Motor neuron (in vitro differentiated cells): Measurements from ENCODE around the gene PCBP4. TPM values are rescaled to one million over a fixed set of nuclear protein-coding genes. Genes with fewer than 3 reads are reported as not detected.
A peak's percentile ranks its signal among the peaks of the same experiment; 100 is the strongest.

Experiments used
- ATAC-seq, 8 experiments: fragments of 200-7000 bp; cut with Tn5 transposase; replicated peaks in 6 of 8; 2 replicates each; pipeline ENCODE4 v1.8.0; 2021; ENCODE audit warnings: mild to moderate bottlenecking in 8 of 8, moderate library complexity in 8 of 8
- H3K27ac ChIP-seq, 2 donors: fragments of 250-450 bp; sonication (Bioruptor Pico); 2 replicates each; pipeline ENCODE4 v1.9.0; 2021; ENCODE audit warnings: antibody characterized with exemption in 2 of 2, mild to moderate bottlenecking in 2 of 2, moderate library complexity in 1 of 2
- H3K4me1 ChIP-seq, 2 donors: fragments of 250-450 bp; sonication (Bioruptor Pico); replicated peaks in 1 of 2; 2 replicates each; pipeline ENCODE4 v1.6.1; 2021; ENCODE audit warnings: antibody characterized with exemption in 2 of 2, mild to moderate bottlenecking in 2 of 2, moderate library complexity in 1 of 2
- H3K4me3 ChIP-seq, 5 donors: fragments of 250-450 bp; sonication (Bioruptor Pico); 2 replicates each; pipeline ENCODE4 v1.9.0; 2021; ENCODE audit warnings: antibody characterized with exemption in 5 of 5, mild to moderate bottlenecking in 5 of 5, moderate library complexity in 4 of 5
- WGBS, 10 experiments: fragments of 450-650 bp; shearing (Covaris generic); methylation state at CpG; one replicate each; pipeline ENCODE4 v1.0.0; 2022; 5-methylcytosine and 5-hydroxymethylcytosine counted together
- in situ Hi-C, 9 experiments: fragments of 400-800 bp; cut with MboI; loops; one replicate each; pipeline ENCODE4 v1.15.0; 2021; ENCODE audit warnings: low sequenced_read_pairs in 9 of 9, low pct_unique_long_range_greater_than_20kb in 2 of 9; ENCODE audit not compliant: unreplicated experiment in 9 of 9
- total RNA-seq, 8 experiments: library from RNA; unstranded; fragments of 300-600 nt; gene quantifications; 2 replicates each; pipeline versions ENCODE4 v1.2.3 to v1.2.4, GENCODE V29; 2022

The PCBP4 gene
- total RNA-seq, 8 experiments from 2014 or later = 10.6 to 338 (median 121) TPM

DNA sequence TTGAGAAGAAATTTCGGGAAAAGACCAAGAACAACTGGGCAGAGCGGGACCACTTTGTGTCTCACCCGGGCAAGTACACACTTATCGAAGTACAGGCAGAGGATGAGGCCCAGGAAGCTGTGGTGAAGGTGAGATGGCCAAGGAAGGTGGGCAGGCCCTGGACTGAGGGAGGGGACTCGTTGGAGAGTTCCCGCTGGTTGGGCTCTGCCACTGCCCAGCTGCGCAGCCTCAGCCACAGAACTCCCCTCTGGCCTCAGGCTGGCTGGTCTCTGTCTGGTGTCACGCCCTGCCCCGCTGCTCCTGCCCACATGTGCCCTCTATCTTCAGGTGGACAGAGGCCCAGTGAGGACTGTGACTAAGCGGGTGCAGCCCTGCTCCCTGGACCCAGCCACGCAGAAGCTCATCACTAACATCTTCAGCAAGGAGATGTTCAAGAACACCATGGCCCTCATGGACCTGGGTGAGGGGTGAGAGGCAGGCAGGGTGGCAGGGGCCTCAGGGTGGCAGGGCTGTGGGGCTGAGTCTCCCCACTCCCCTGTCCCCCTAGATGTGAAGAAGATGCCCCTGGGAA is 22.7 kb downstream of the PCBP4 start:
- peaks cover 16% of the 10 kb centered on the region in 2 donors for H3K4me1 ChIP-seq
- no peak overlapping the region for H3K4me3 ChIP-seq
- in situ Hi-C loops = no loop called here
- no peak for ATAC-seq
- WGBS, 10 experiments = 62 to 93% (median 81%) methylated on average over 3 to 5 of the region's 11 CpGs; no CpG with 5 or more reads in 6 of the 10 experiments
- H3K27ac ChIP-seq = no peak overlapping the region

DNA sequence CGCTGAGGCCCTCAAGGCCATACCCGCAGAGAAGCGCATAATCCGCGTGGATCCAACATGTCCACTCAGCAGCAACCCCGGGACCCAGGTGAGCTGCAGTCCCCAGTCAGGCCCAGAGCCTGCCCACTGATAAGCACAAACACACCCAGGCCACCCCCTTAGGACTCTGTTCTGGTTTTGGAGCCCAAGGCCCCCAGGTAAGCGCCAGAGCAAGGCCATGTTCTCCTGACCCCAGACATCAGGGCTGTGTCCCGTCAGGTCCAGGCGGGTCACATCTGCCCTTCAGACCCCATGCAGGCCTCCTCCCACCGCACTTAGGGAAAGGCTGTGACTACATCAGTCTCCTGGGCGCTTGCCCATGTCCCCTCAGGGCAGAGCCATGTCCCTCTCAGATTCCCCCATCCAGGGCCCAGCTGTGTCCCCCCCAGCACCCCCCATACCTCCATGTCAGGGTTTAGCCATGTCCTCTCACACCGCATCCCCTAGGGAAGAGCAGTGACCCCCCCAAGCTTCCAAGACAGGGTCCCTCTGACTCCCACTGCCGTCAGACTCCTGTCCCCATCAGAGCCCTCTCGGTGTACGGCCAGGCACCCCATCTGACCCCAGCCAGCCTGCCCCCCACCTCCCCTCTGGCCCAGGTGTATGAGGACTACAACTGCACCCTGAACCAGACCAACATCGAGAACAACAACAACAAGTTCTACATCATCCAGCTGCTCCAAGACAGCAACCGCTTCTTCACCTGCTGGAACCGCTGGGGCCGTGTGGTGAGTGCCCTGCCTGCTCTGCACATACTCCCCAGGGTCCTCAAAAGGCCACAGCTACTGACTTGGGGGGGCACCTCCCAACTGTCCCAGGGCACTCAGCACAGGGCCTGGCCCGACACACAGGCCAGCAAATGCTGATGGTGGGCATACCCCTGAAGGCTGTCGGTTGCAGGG is 23.5 kb downstream of the PCBP4 start:
- ATAC-seq = no peak
- in situ Hi-C loops = no loop called here
- 80 to 100% (median 94%) methylated on average over 1 to 6 of the region's 21 CpGs; no CpG with 5 or more reads in 2 of the 10 experiments for WGBS, 10 experiments
- Histone ChIP-seq H3K4me3 (no peak overlapping the region), H3K27ac (no peak overlapping the region), H3K4me1 (peaks cover 16% of the 10 kb centered on the region in 2 donors)

DNA sequence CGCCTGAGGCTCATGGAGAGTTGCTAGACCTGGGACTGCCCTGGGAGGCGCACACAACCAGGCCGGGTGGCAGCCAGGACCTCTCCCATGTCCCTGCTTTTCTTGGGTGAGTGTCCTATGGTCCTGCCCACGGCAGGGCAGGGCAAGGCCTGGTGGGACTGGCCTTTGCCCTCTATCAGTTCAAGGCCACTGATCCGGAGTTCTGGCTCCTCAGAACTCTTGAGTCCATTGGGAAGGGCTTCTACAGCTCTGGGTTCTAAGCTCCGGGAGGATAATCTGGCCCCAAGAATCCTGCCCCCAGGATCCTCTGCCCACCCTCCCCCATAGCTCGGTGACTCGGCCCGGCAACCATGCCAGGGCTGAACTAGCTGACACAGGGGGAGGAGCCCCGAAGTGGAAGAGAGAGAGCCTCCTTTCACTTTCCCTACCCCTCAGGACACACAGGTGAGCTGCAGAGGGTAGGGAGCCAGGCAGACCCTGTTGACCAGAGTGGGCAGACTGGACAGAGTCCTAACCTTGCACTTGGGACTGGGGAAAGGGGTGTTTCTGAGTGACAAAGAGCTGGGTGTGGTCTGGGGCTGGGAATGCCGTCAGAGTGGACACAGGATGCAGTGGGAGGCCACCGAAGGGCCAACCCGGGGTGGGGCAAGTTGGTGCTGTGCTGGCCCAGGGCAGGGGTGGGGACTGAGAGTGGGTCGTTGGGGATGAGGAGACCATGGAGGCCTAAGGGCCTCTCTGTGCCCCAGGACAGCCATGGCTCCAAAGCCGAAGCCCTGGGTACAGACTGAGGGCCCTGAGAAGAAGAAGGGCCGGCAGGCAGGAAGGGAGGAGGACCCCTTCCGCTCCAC is 24.4 kb downstream of the PCBP4 start:
- Histone ChIP-seq H3K27ac (peak overlapping the region; percentile 78 to 83), H3K4me3 (peak overlapping the region in 4 of 5 donors; percentile 8 to 30 (median 26)), H3K4me1 (peaks cover 16% of the 10 kb centered on the region in 2 donors)
- ATAC-seq = peak in 3 of 8 experiments; percentile 6 to 36 (median 12)
- in situ Hi-C loops = no loop called here
- WGBS, 10 experiments = 40 to 60% (median 48%) methylated on average over 1 to 2 of the region's 17 CpGs; no CpG with 5 or more reads in 7 of the 10 experiments

DNA sequence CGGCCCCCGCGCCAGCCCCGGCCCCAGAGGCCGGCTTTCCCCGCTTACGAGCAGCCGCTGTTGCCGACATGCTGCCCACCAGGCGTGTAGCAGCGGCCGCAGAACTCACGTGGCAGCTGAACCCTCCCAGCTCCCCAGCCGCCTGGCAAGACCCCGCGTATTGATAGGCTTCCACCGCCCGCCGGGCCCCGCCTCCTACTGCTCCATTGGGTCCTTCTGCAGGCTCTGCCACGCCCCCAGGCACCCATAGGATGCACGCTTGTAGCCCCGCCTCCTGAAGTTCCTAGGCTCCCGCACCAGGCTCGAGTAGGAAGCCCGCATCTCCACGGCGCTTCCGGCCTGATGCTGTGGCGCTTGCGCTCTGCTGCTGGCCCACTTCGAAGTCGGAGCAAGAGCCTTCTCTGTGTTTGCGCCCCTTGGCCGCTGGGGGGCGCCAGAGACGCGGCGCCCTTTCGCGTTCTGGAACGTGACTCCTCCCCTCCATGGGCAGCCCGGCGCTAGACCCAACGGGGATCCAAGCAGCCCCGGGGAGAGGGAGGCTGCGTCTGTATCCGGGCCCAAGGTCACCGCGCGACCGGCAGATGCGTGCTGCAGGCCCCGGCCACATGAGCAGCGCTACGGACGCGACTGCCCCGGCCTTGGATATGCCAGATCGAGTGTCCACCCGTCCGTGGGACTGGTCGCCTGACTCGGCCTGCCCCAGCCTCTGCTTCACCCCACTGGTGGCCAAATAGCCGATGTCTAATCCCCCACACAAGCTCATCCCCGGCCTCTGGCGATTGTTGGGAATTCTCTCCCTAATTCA is 25.3 kb downstream of the PCBP4 start, which contains the start of the genes PARP3 and RRP9:
TSS of gene PARP3 (plus strand) at position 566 of the 805 bp plus-strand sequence. CDS start 993 bp downstream, outside the sequence.
TSS of gene RRP9 (minus strand) at position 107 of the 805 bp plus-strand sequence. CDS start at position 70, 37 bp downstream.
- in situ Hi-C loops = no loop called here
- H3K4me1 ChIP-seq = peaks cover 16% of the 10 kb centered on the region in 2 donors
- 0 to 16% (median 0%) methylated on average over 4 to 16 of the region's 67 CpGs; no CpG with 5 or more reads in 5 of the 10 experiments for WGBS, 10 experiments
- H3K4me3 ChIP-seq = peak within 1 kb of the TSS; percentile 51 to 79 (median 60)
- peak within 1 kb of the TSS; percentile 78 to 83 for H3K27ac ChIP-seq
- ATAC-seq = peak; percentile 75 to 96 (median 93)

DNA sequence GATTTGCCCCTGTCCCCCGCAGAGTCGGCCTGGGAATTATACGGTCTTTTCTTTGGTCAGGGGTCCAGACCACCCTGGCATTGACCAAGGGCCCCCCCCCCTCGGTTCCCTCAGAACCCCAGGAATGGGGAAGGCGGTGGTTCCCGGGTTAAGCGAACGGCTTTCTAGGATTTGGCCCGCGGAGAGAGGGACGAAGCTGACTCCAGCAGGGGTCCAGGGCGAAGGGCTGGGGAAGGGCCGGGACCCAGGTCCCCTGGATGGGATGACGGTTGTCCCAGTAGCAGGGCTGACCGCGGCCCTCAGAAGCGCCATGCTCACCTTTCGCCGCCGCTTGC is 25.8 kb downstream of the PCBP4 start:
- in situ Hi-C loops = no loop called here
- peak overlapping the region; percentile 3 to 78 for H3K27ac ChIP-seq
- peaks cover 16% of the 10 kb centered on the region in 2 donors for H3K4me1 ChIP-seq
- 0 to 20% methylated on average over 1 to 8 of the region's 20 CpGs; no CpG with 5 or more reads in 8 of the 10 experiments for WGBS, 10 experiments
- ATAC-seq = no peak
- H3K4me3 ChIP-seq = peak overlapping the region; percentile 51 to 79 (median 60)

DNA sequence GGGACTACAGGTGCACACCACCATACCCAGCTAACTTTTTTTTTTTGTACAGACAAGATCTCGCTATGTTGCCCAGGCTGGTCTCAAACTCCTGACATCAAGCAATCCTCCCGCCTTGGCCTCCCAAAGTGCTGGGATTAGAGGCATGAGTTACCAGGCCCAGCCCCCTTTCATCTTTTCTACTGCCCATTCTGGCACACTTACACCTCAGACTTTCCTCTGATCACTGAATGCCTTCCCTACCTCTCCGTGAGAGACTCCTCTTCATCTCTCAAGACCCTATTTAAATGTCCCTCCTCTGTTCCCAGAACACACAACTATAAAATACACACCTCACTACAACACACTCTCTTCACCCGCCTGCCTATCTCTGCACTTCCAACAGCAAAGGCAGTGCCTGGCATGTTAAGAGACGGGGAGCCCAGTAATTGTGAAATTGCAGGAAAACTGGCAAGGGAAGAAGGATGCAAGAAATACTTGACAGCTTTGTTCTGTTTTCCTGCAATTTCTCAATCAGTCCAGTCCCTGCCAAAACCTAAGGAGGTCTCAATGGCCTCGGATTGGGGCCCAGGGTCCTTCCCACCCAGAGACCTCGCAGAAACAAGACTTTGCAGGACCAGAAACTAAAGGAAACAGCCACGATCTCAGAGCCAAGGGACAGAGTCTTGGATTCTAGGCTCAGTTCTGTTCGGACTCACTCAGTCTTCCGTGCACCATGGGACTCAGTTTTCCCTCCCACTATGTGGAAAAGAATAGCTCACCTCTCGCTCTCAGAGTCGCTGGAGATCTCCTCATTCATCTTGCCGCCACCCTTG is 26.4 kb downstream of the PCBP4 start:
- in situ Hi-C loops = no loop called here
- 0 to 100% (median 30%) methylated on average over 1 to 9 of the region's 13 CpGs; no CpG with 5 or more reads in 1 of the 10 experiments for WGBS, 10 experiments
- Histone ChIP-seq H3K4me3 (peak overlapping the region; percentile 51 to 79 (median 60)), H3K4me1 (peaks cover 16% of the 10 kb centered on the region in 2 donors), H3K27ac (peak overlapping the region; percentile 3 to 78)
- ATAC-seq = no peak

DNA sequence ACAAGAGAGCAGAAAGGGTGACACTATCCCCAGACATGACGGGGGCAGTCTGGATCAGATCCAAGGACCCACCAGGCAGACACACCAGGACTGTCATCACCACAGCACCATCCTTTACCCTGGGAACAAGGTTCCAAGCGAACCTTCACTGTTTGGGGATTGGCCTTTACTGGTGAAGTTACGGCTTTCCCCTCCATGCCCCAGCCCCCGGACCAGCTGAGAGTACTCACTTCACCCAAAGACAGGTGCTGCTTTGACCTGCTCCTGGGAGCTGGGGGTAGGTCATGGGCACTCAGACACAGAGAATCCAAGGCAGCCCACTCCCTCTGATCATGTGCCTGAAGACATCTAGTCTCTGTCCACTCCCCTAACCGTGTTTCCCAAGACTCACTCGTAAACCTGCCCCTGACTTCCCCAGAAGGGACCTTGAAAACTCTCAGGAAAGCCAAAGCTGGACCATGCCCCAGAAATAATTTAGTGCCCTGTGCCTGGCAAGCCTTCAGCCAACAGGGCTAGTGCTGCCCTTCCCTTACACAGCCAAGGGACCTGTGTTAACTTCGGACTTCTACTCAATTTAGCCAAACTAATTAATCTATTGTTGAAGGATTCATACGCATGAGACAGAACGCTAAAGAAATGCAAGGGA is 28.4 kb downstream of the PCBP4 start:
- Histone ChIP-seq H3K4me1 (peaks cover 16% of the 10 kb centered on the region in 2 donors), H3K4me3 (no peak overlapping the region), H3K27ac (no peak overlapping the region)
- in situ Hi-C loops = no loop called here
- no peak for ATAC-seq
- WGBS, 10 experiments = 50 to 100% (median 72%) methylated on average over 1 to 4 of the region's 9 CpGs; no CpG with 5 or more reads in 3 of the 10 experiments

DNA sequence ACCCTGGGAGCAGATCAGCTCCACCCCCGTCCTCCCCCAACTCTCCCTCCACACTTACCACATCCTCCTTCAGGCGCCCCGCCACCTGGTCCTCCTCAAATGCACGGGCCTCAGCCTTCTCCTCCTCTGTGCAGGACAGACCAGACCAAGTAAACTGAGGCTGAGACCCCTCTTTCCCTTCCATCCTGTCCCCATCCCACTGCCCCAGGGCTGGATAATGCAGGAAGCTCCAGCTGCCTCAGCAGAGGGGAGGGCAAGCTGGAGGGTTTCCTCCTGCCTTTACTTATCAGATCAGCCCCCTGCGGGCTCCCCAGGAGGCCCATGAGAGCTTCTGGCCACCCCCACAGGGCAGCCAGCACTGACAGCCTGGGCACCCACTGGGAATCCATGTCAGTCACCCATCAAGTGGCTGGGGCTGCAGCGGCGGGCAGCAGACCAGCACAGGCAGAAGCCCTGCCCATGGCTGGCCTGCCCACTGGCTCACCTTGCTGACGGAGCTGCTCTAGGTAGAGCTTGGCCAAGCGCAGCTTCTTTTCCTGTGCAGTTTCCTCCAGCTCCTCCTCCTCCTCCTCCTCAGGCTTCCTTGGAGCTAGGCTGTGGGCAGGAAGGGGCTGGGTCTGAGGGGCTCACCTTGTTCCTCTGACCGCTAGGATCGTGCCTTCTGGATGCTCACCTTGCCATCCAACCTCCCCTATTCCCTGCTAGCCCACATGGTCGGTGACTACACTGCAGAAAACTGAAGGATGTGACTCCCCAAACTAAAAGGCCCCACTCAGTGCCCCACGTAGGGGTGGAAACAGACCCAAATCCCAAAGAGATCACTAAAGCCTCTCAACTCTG is 29.4 kb downstream of the PCBP4 start:
- Histone ChIP-seq H3K4me1 (peaks cover 13 to 15% of the 10 kb centered on the region in 2 donors), H3K27ac (no peak overlapping the region), H3K4me3 (no peak overlapping the region)
- WGBS, 10 experiments = 89 to 100% (median 100%) methylated on average over 1 to 3 of the region's 13 CpGs; no CpG with 5 or more reads in 4 of the 10 experiments
- in situ Hi-C loops = no loop called here
- ATAC-seq = no peak

DNA sequence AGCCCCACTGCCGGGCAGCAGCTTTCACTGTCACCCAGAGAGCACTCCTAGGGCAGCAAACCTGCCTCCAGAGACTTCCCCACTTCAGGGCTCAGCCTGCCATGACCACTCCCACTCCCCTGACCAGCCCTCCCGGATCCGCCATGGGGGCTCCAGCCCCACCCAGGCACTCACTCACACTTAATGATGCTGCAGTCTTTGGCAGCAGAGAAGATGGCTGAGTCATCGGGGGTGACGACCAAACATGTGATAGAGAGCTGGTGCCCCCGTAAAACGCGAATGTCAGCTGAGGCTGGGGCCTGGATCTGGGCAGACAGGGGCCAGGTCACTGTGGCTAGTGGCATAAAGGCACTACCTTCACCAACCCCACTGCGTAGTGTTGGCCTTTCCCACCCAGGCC is 30.2 kb downstream of the PCBP4 start:
- in situ Hi-C loops = no loop called here
- ATAC-seq = no peak
- 83 to 100% (median 97%) methylated on average over 1 to 6 of the region's 9 CpGs; no CpG with 5 or more reads in 7 of the 10 experiments for WGBS, 10 experiments

More for the DNA sequence above, 30.2 kb downstream of the PCBP4 start:
- no peak overlapping the region for H3K4me3 ChIP-seq
- H3K27ac ChIP-seq = no peak overlapping the region
- H3K4me1 ChIP-seq = peaks cover 7 to 8% of the 10 kb centered on the region in 2 donors
